ENCODE results near the gene S100A8. TPM values are rescaled to one million over a fixed set of nuclear protein-coding genes. Genes with fewer than 3 reads are reported as not detected.
"Not testable (repeated sequence)": the region's sequence is repeated elsewhere in the genome, so short reads cannot be mapped to it uniquely, and the experiment has no call there.

S100A8 gene
- total RNA-seq, 1 donor from 2014 or later: not detected

- Mint-ChIP-seq H3K27ac (no peak overlapping the region), H3K27me3 (ENCODE audit: insufficient read depth) (peaks cover 10% of the 10 kb centered on the region), H3K4me3 (no peak overlapping the region), H3K4me1 (ENCODE audit: low read depth) (no peaks in the 10 kb centered on the region), H3K36me3 (ENCODE audit: low read depth) (no peaks in the 10 kb centered on the region), H3K9me3 (no peaks in the 10 kb centered on the region)
- DNase-seq (ENCODE audit: low spot score): no peak
- intact Hi-C loops (cut with micrococcal nuclease): no loop called here
Observed at GRCh38 chr1:153428791-153429190, 37.9 kb upstream of the S100A8 start.

GRCh38 chr1:153428073-153428638, 37.3 kb upstream of the S100A8 start:
- Mint-ChIP-seq H3K4me3 (no peak overlapping the region), H3K4me1 (ENCODE audit: low read depth) (no peaks in the 10 kb centered on the region), H3K36me3 (ENCODE audit: low read depth) (no peaks in the 10 kb centered on the region), H3K27ac (no peak overlapping the region), H3K27me3 (ENCODE audit: insufficient read depth) (peaks cover 10% of the 10 kb centered on the region), H3K9me3 (no peaks in the 10 kb centered on the region)
- DNase-seq (ENCODE audit: low spot score): no peak
- intact Hi-C loops (cut with micrococcal nuclease): no loop called here

- no peak for DNase-seq (ENCODE audit: low spot score)
- H3K9me3 Mint-ChIP-seq: no peaks in the 10 kb centered on the region
- H3K4me1 Mint-ChIP-seq (ENCODE audit: low read depth): no peaks in the 10 kb centered on the region
- intact Hi-C loops (cut with micrococcal nuclease): no loop called here
- H3K27ac Mint-ChIP-seq: no peak overlapping the region
- no peak overlapping the region for H3K4me3 Mint-ChIP-seq
- peaks cover 7% of the 10 kb centered on the region for H3K27me3 Mint-ChIP-seq (ENCODE audit: insufficient read depth)
- H3K36me3 Mint-ChIP-seq (ENCODE audit: low read depth): no peaks in the 10 kb centered on the region
Observed at GRCh38 chr1:153426809-153427208, 35.9 kb upstream of the S100A8 start.

- intact Hi-C loops (cut with micrococcal nuclease): loop anchor here (1.0 kb wide), 1 partner anchor 30 kb away; no protein-coding TSS in a partner anchor
- H3K4me1 Mint-ChIP-seq (ENCODE audit: low read depth): no peaks in the 10 kb centered on the region
- H3K27me3 Mint-ChIP-seq (ENCODE audit: insufficient read depth): peaks cover 3% of the 10 kb centered on the region
Observed at GRCh38 chr1:153422450-153423068, 31.7 kb upstream of the S100A8 start.

GRCh38 chr1:153420306-153420705, 29.4 kb upstream of the S100A8 start:
- Mint-ChIP-seq H3K36me3 (ENCODE audit: low read depth) (no peaks in the 10 kb centered on the region), H3K27ac (no peak overlapping the region), H3K9me3 (no peaks in the 10 kb centered on the region), H3K4me3 (no peak overlapping the region), H3K27me3 (ENCODE audit: insufficient read depth) (peaks cover 3% of the 10 kb centered on the region), H3K4me1 (ENCODE audit: low read depth) (no peaks in the 10 kb centered on the region)
- intact Hi-C loops (cut with micrococcal nuclease): no loop called here
- no peak for DNase-seq (ENCODE audit: low spot score)

More at GRCh38 chr1:153422450-153423068, 31.7 kb upstream of the S100A8 start:
- Mint-ChIP-seq H3K27ac (no peak overlapping the region), H3K4me3 (no peak overlapping the region), H3K36me3 (ENCODE audit: low read depth) (no peaks in the 10 kb centered on the region), H3K9me3 (no peaks in the 10 kb centered on the region)
- peak; percentile 50 for DNase-seq (ENCODE audit: low spot score)

GRCh38 chr1:153419436-153419793, 28.5 kb upstream of the S100A8 start:
- H3K4me3 Mint-ChIP-seq; DNase-seq (ENCODE audit: low spot score); H3K27ac Mint-ChIP-seq; H3K4me1 Mint-ChIP-seq (ENCODE audit: low read depth); intact Hi-C loops (cut with micrococcal nuclease); H3K9me3 Mint-ChIP-seq; H3K36me3 Mint-ChIP-seq (ENCODE audit: low read depth); H3K27me3 Mint-ChIP-seq (ENCODE audit: insufficient read depth): not testable (repeated sequence)

- intact Hi-C loops (cut with micrococcal nuclease); DNase-seq (ENCODE audit: low spot score); H3K4me1 Mint-ChIP-seq (ENCODE audit: low read depth); H3K4me3 Mint-ChIP-seq; H3K9me3 Mint-ChIP-seq; H3K36me3 Mint-ChIP-seq (ENCODE audit: low read depth); H3K27me3 Mint-ChIP-seq (ENCODE audit: insufficient read depth); H3K27ac Mint-ChIP-seq: not testable (repeated sequence)
Observed at GRCh38 chr1:153418758-153419435, 28.0 kb upstream of the S100A8 start.

GRCh38 chr1:153417136-153417888, 26.4 kb upstream of the S100A8 start:
- DNase-seq (ENCODE audit: low spot score): no peak
- Mint-ChIP-seq H3K4me3 (no peak overlapping the region), H3K4me1 (ENCODE audit: low read depth) (no peaks in the 10 kb centered on the region), H3K36me3 (ENCODE audit: low read depth) (no peaks in the 10 kb centered on the region), H3K9me3 (no peaks in the 10 kb centered on the region), H3K27me3 (ENCODE audit: insufficient read depth) (peaks cover 2% of the 10 kb centered on the region), H3K27ac (no peak overlapping the region)
- intact Hi-C loops (cut with micrococcal nuclease): no loop called here

GRCh38 chr1:153415850-153416570, 25.1 kb upstream of the S100A8 start, which contains the start of gene S100A7A:
Gene S100A7A (plus strand): TSS chr1:153416520. CDS start chr1:153418083, 1,563 bp downstream.
- DNase-seq (ENCODE audit: low spot score): no peak
- intact Hi-C loops (cut with micrococcal nuclease): no loop called here
- no peaks in the 10 kb centered on the region for H3K36me3 Mint-ChIP-seq (ENCODE audit: low read depth)
- no peaks in the 10 kb centered on the region for H3K4me1 Mint-ChIP-seq (ENCODE audit: low read depth)
- no peaks in the 10 kb centered on the region for H3K9me3 Mint-ChIP-seq
- no peak within 1 kb of the TSS for H3K4me3 Mint-ChIP-seq
- peaks cover 2% of the 10 kb centered on the region for H3K27me3 Mint-ChIP-seq (ENCODE audit: insufficient read depth)
- H3K27ac Mint-ChIP-seq: no peak within 1 kb of the TSS

GRCh38 chr1:153413961-153414360, 23.1 kb upstream of the S100A8 start:
- H3K27me3 Mint-ChIP-seq (ENCODE audit: insufficient read depth): peaks cover 14% of the 10 kb centered on the region
- H3K27ac Mint-ChIP-seq; intact Hi-C loops (cut with micrococcal nuclease); H3K36me3 Mint-ChIP-seq (ENCODE audit: low read depth); H3K9me3 Mint-ChIP-seq; DNase-seq (ENCODE audit: low spot score); H3K4me1 Mint-ChIP-seq (ENCODE audit: low read depth); H3K4me3 Mint-ChIP-seq: not testable (repeated sequence)

- H3K4me1 Mint-ChIP-seq (ENCODE audit: low read depth); H3K9me3 Mint-ChIP-seq; H3K36me3 Mint-ChIP-seq (ENCODE audit: low read depth); H3K27ac Mint-ChIP-seq; DNase-seq (ENCODE audit: low spot score); H3K4me3 Mint-ChIP-seq; intact Hi-C loops (cut with micrococcal nuclease): not testable (repeated sequence)
- H3K27me3 Mint-ChIP-seq (ENCODE audit: insufficient read depth): peaks cover 26% of the 10 kb centered on the region
Observed at GRCh38 chr1:153407274-153407673, 16.4 kb upstream of the S100A8 start.

- H3K27me3 Mint-ChIP-seq (ENCODE audit: insufficient read depth): peaks cover 28% of the 10 kb centered on the region
- not testable (repeated sequence) for H3K27ac Mint-ChIP-seq
Observed at GRCh38 chr1:153405825-153406599, 15.1 kb upstream of the S100A8 start.

More at GRCh38 chr1:153405825-153406599, 15.1 kb upstream of the S100A8 start:
- DNase-seq (ENCODE audit: low spot score); H3K36me3 Mint-ChIP-seq (ENCODE audit: low read depth); H3K9me3 Mint-ChIP-seq; H3K4me3 Mint-ChIP-seq; intact Hi-C loops (cut with micrococcal nuclease); H3K4me1 Mint-ChIP-seq (ENCODE audit: low read depth): not testable (repeated sequence)
